Measurements from ENCODE around the gene FTO.

The FTO gene

GRCh38 chr16:53855056-53855455 lies 151.1 kb downstream of the FTO start:
- Histone ChIP-seq H3K27me3 (replicated peaks; ENCODE audit: insufficient read depth, low read length) (no peaks in the 10 kb centered on the region), H3K9ac (ENCODE audit: low read length) (no peak overlapping the region), H3K4me1 (ENCODE audit: low read length) (no peaks in the 10 kb centered on the region), H3K27ac (ENCODE audit: low read length) (no peak overlapping the region), H4K20me1 (ENCODE audit: insufficient read depth, low read length) (no peaks in the 10 kb centered on the region), H2AFZ (ENCODE audit: low read length) (no peak overlapping the region), H3F3A (ENCODE audit: insufficient read depth, low read length) (no peaks in the 10 kb centered on the region), H3K9me2 (replicated peaks; ENCODE audit: insufficient read depth, low read length) (no peaks in the 10 kb centered on the region), H3K79me2 (ENCODE audit: low read length) (no peaks in the 10 kb centered on the region), H3K4me2 (ENCODE audit: low read depth, low read length) (no peak overlapping the region), H3K36me3 (replicated peaks; ENCODE audit: insufficient read depth, low read length) (no peaks in the 10 kb centered on the region), H3K9me3 (replicated peaks; ENCODE audit: insufficient read depth, low read length) (no peaks in the 10 kb centered on the region), H3K4me3 (ENCODE audit: low read length) (no peak overlapping the region)
- TF ChIP-seq EZH2 (optimal IDR thresholded peaks at IDR 0.05; ENCODE audit: low read depth, low read length) (no peak), EZH2phosphoT487 (IDR thresholded peaks at IDR 0.05; ENCODE audit: low read length) (no peak), CTCF (IDR thresholded peaks at IDR 0.05; ENCODE audit: low read length) (no peak)
- DNase-seq, result no peak

DNA sequence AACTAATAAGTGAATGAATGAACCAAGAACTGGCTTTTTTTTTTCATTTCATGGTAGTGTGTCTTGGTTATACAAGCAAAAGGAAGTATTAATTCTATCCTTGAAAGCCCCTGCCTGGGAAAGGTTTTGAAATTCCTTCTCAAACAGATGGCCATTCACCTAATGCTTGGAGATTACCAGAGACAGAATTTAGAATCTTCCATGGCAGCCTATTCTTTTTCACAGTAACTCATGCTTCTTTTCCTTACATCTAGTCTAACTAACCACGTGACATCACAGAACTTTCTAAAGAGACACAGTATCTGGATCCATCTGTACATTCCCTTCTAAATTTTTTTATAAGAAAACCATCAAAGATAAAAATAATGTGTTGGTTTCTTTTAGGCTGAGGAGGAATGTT lies 151.6 kb downstream of the FTO start:
- no peak overlapping the region for H3K4me3 ChIP-seq (ENCODE audit: low read length)
- H3K4me2 ChIP-seq (ENCODE audit: low read depth, low read length), result no peak overlapping the region
- H3K9me3 ChIP-seq (replicated peaks; ENCODE audit: insufficient read depth, low read length), result no peaks in the 10 kb centered on the region
- TF ChIP-seq CTCF (IDR thresholded peaks at IDR 0.05; ENCODE audit: low read length), result no peak
- no peak for TF ChIP-seq EZH2phosphoT487 (IDR thresholded peaks at IDR 0.05; ENCODE audit: low read length)
- no peak for TF ChIP-seq EZH2 (optimal IDR thresholded peaks at IDR 0.05; ENCODE audit: low read depth, low read length)
- H3F3A ChIP-seq (ENCODE audit: insufficient read depth, low read length), result no peaks in the 10 kb centered on the region
- no peaks in the 10 kb centered on the region for H4K20me1 ChIP-seq (ENCODE audit: insufficient read depth, low read length)
- H3K4me1 ChIP-seq (ENCODE audit: low read length), result no peaks in the 10 kb centered on the region
- DNase-seq, result no peak
- H2AFZ ChIP-seq (ENCODE audit: low read length), result no peak overlapping the region
- H3K9ac ChIP-seq (ENCODE audit: low read length), result no peak overlapping the region
- no peaks in the 10 kb centered on the region for H3K27me3 ChIP-seq (replicated peaks; ENCODE audit: insufficient read depth, low read length)
- H3K36me3 ChIP-seq (replicated peaks; ENCODE audit: insufficient read depth, low read length), result no peaks in the 10 kb centered on the region
- H3K27ac ChIP-seq (ENCODE audit: low read length), result no peak overlapping the region
- H3K79me2 ChIP-seq (ENCODE audit: low read length), result no peaks in the 10 kb centered on the region
- H3K9me2 ChIP-seq (replicated peaks; ENCODE audit: insufficient read depth, low read length), result no peaks in the 10 kb centered on the region

DNA sequence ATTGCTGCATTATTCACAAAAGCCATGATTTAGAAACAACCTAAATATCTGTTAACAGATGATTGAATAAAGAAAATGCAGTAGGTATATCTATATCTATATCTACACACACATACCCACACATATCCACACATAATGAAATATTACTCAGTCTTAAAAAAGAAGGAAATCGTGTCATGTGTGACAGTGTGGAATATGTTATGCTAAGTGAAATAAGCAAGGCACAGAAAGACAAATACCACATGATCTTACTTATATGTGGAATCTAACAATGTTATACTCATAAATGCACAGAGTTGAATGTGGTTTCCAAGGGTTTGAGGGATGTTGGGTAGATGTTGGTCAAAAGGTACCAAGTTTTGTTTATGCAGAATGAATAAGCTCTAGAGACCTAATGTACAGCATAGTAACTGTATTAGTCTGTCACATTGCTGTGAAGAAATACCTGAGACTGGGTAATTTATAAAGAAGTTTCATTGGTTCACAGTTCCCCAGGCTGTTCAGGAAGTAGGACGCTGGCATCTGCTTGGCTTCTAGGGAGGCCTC lies 156.1 kb downstream of the FTO start:
- no peak overlapping the region for H2AFZ ChIP-seq (ENCODE audit: low read length)
- TF ChIP-seq EZH2phosphoT487 (IDR thresholded peaks at IDR 0.05; ENCODE audit: low read length) (no peak), CTCF (IDR thresholded peaks at IDR 0.05; ENCODE audit: low read length) (no peak), EZH2 (optimal IDR thresholded peaks at IDR 0.05; ENCODE audit: low read depth, low read length) (no peak)
- no peaks in the 10 kb centered on the region for H3F3A ChIP-seq (ENCODE audit: insufficient read depth, low read length)
- H3K9ac ChIP-seq (ENCODE audit: low read length), result no peak overlapping the region
- H4K20me1 ChIP-seq (ENCODE audit: insufficient read depth, low read length), result no peaks in the 10 kb centered on the region
- H3K36me3 ChIP-seq (replicated peaks; ENCODE audit: insufficient read depth, low read length), result no peaks in the 10 kb centered on the region
- H3K79me2 ChIP-seq (ENCODE audit: low read length), result no peaks in the 10 kb centered on the region
- H3K27me3 ChIP-seq (replicated peaks; ENCODE audit: insufficient read depth, low read length), result no peaks in the 10 kb centered on the region
- no peaks in the 10 kb centered on the region for H3K9me3 ChIP-seq (replicated peaks; ENCODE audit: insufficient read depth, low read length)
- no peak for DNase-seq
- H3K9me2 ChIP-seq (replicated peaks; ENCODE audit: insufficient read depth, low read length), result no peaks in the 10 kb centered on the region
- no peak overlapping the region for H3K4me2 ChIP-seq (ENCODE audit: low read depth, low read length)
- H3K4me1 ChIP-seq (ENCODE audit: low read length), result no peaks in the 10 kb centered on the region
- H3K27ac ChIP-seq (ENCODE audit: low read length), result no peak overlapping the region
- H3K4me3 ChIP-seq (ENCODE audit: low read length), result no peak overlapping the region
